Naive thymus-derived CD8-positive, alpha-beta T cell (primary cell): ENCODE data around the gene VSTM4. TPM values are rescaled to one million over a fixed set of nuclear protein-coding genes. Genes with fewer than 3 reads are reported as not detected.
A peak's percentile ranks its signal among the peaks of the same experiment; 100 is the strongest.

Experiments used
- ATAC-seq, 2 donors: fragments of 150-1000 bp; cut with Tn5 transposase in 1 of 2; sonication (Bioruptor Pico), chemical (Tn5 transposase) in 1 of 2; 1 replicate in 1 of 2; 2 replicates in 1 of 2; pipeline ENCODE4 v1.10.0; 2021; ENCODE audit warnings: mild to moderate bottlenecking in 2 of 2, moderate library complexity in 2 of 2
- POLR2A ChIA-PET: fragments of 350-600 bp; sonication (Branson Sonifier 250); formaldehyde crosslinking; loops from one replicate; lab custom pipeline; 2021; ENCODE audit warnings: antibody characterized with exemption; lab: Charles Lee
- DNase-seq, 10 donors: peaks; one replicate each; pipeline versions ENCODE4 v3.0.0 to v3.0.0-alpha.2; 2020 to 2022
- H3K27ac Mint-ChIP-seq, 10 donors: one replicate each; pipeline ENCODE4 v1.8.0; 2020 to 2022; ENCODE audit warnings: mild to moderate bottlenecking in 10 of 10, mixed read lengths in 10 of 10, moderate library complexity in 4 of 10, inconsistent platforms in 1 of 10
- H3K27me3 Mint-ChIP-seq, 5 donors: one replicate each; pipeline ENCODE4 v1.8.0; 2021 to 2022; ENCODE audit warnings: mixed read lengths in 5 of 5
- H3K36me3 Mint-ChIP-seq, 3 donors: one replicate each; pipeline ENCODE4 v1.8.0; 2020 to 2022; ENCODE audit warnings: mixed read lengths in 3 of 3, mild to moderate bottlenecking in 2 of 3, inconsistent platforms in 1 of 3
- H3K4me1 Mint-ChIP-seq, 4 donors: one replicate each; pipeline ENCODE4 v1.8.0; 2021 to 2022; ENCODE audit warnings: mixed read lengths in 4 of 4
- H3K4me3 Mint-ChIP-seq, 10 donors: one replicate each; pipeline ENCODE4 v1.8.0; 2020 to 2022; ENCODE audit warnings: mild to moderate bottlenecking in 10 of 10, mixed read lengths in 10 of 10, moderate library complexity in 6 of 10, inconsistent platforms in 1 of 10
- H3K9me3 Mint-ChIP-seq, 9 donors: one replicate each; pipeline ENCODE4 v1.8.0; 2020 to 2022; ENCODE audit warnings: mixed read lengths in 9 of 9, mild to moderate bottlenecking in 3 of 9, inconsistent platforms in 1 of 9, moderate library complexity in 1 of 9
- polyA plus RNA-seq, 3 donors: library from polyadenylated mRNA; unstranded; fragments of 300-500 nt; fragmentation: Illumina TruSeq; gene quantifications; one replicate each; pipeline ENCODE4 v1.2.3, GENCODE V29; 2021
- total RNA-seq, 8 experiments: library from RNA in 2 of 8; stranded (reverse) in 2 of 8; gene quantifications; one replicate each; pipeline ENCODE4 v1.2.3 and lab custom pipeline; 2021 to 2026

Gene VSTM4
- total and polyA plus RNA-seq, 5 experiments from 2014 or later, result 0.07 TPM; not detected in 4

- H3K36me3 Mint-ChIP-seq, result no peaks in the 10 kb centered on the region
- H3K4me3 Mint-ChIP-seq, result no peak overlapping the region
- ATAC-seq (no peak), DNase-seq (no peak)
- POLR2A ChIA-PET, result no interaction called here
- H3K9me3 Mint-ChIP-seq, result peaks cover 0 to 6% (median 0%) of the 10 kb centered on the region in 9 donors
- H3K27me3 Mint-ChIP-seq, result peaks cover 0 to 10% (median 3%) of the 10 kb centered on the region in 5 donors
- H3K4me1 Mint-ChIP-seq, result peaks cover 0 to 13% (median 0%) of the 10 kb centered on the region in 4 donors
- no peak overlapping the region for H3K27ac Mint-ChIP-seq
Measured at GRCh38 chr10:49139846-49140195, 24.5 kb upstream of the VSTM4 start.

- Mint-ChIP-seq H3K4me1 (peaks cover 0 to 19% (median 0%) of the 10 kb centered on the region in 4 donors), H3K27ac (no peak overlapping the region), H3K36me3 (no peaks in the 10 kb centered on the region), H3K4me3 (no peak overlapping the region), H3K27me3 (peaks cover 2 to 15% (median 4%) of the 10 kb centered on the region in 5 donors), H3K9me3 (peaks cover 0 to 6% (median 0%) of the 10 kb centered on the region in 9 donors)
- ATAC-seq (no peak), DNase-seq (no peak)
- POLR2A ChIA-PET, result no interaction called here
Measured at GRCh38 chr10:49139028-49139845, 23.9 kb upstream of the VSTM4 start.

GRCh38 chr10:49138361-49138891, 23.1 kb upstream of the VSTM4 start:
- peaks cover 2 to 22% (median 9%) of the 10 kb centered on the region in 5 donors for H3K27me3 Mint-ChIP-seq
- H3K9me3 Mint-ChIP-seq, result peaks cover 0 to 6% (median 0%) of the 10 kb centered on the region in 9 donors
- H3K4me3 Mint-ChIP-seq, result no peak overlapping the region
- H3K4me1 Mint-ChIP-seq, result peaks cover 0 to 22% (median 0%) of the 10 kb centered on the region in 4 donors
- no peaks in the 10 kb centered on the region for H3K36me3 Mint-ChIP-seq
- POLR2A ChIA-PET, result no interaction called here
- DNase-seq (no peak), ATAC-seq (no peak)
- no peak overlapping the region for H3K27ac Mint-ChIP-seq

GRCh38 chr10:49136525-49136924, 21.2 kb upstream of the VSTM4 start:
- peaks cover 0 to 6% (median 0%) of the 10 kb centered on the region in 9 donors for H3K9me3 Mint-ChIP-seq
- H3K36me3 Mint-ChIP-seq, result no peaks in the 10 kb centered on the region
- peaks cover 2 to 22% (median 9%) of the 10 kb centered on the region in 5 donors for H3K27me3 Mint-ChIP-seq
- DNase-seq, result no peak
- H3K4me3 Mint-ChIP-seq, result no peak overlapping the region
- no peak for ATAC-seq
- no peak overlapping the region for H3K27ac Mint-ChIP-seq
- H3K4me1 Mint-ChIP-seq, result peaks cover 0 to 22% (median 0%) of the 10 kb centered on the region in 4 donors
- POLR2A ChIA-PET, result no interaction called here

- H3K27me3 Mint-ChIP-seq, result peaks cover 2 to 22% (median 12%) of the 10 kb centered on the region in 5 donors
- no peak for ATAC-seq
- H3K36me3 Mint-ChIP-seq, result no peaks in the 10 kb centered on the region
Measured at GRCh38 chr10:49135575-49136313, 20.4 kb upstream of the VSTM4 start.

GRCh38 chr10:49134327-49134726, 19.0 kb upstream of the VSTM4 start:
- DNase-seq (no peak), ATAC-seq (no peak)
- Mint-ChIP-seq H3K27ac (no peak overlapping the region), H3K36me3 (no peaks in the 10 kb centered on the region), H3K4me3 (no peak overlapping the region), H3K9me3 (peaks cover 0 to 6% (median under 1%) of the 10 kb centered on the region in 9 donors), H3K4me1 (peaks cover 0 to 22% (median 0%) of the 10 kb centered on the region in 4 donors), H3K27me3 (peaks cover 3 to 28% (median 20%) of the 10 kb centered on the region in 5 donors)
- POLR2A ChIA-PET, result no interaction called here

More at GRCh38 chr10:49135575-49136313, 20.4 kb upstream of the VSTM4 start:
- DNase-seq, result no peak
- peaks cover 0 to 22% (median 0%) of the 10 kb centered on the region in 4 donors for H3K4me1 Mint-ChIP-seq
- H3K9me3 Mint-ChIP-seq, result peaks cover 0 to 6% (median 0%) of the 10 kb centered on the region in 9 donors
- peak overlapping the region in 1 of 10 donors; percentile 66 for H3K4me3 Mint-ChIP-seq
- H3K27ac Mint-ChIP-seq, result peak overlapping the region in 1 of 10 donors; percentile 76
- POLR2A ChIA-PET, result no interaction called here

- Mint-ChIP-seq H3K4me3 (no peak within 1 kb of the TSS), H3K27ac (no peak within 1 kb of the TSS), H3K27me3 (peaks cover 7 to 33% (median 25%) of the 10 kb centered on the region in 5 donors), H3K36me3 (no peaks in the 10 kb centered on the region), H3K9me3 (peaks cover 0 to 10% (median 2%) of the 10 kb centered on the region in 9 donors), H3K4me1 (peaks cover 0 to 22% (median 0%) of the 10 kb centered on the region in 4 donors)
- DNase-seq (no peak), ATAC-seq (no peak)
- POLR2A ChIA-PET, result no interaction called here
Measured at GRCh38 chr10:49133706-49134248, 18.5 kb upstream of the VSTM4 start, which contains the start of gene FAM170B. TSS of gene FAM170B (minus strand) at chr10:49134021. CDS start at chr10:49133918, 103 bp downstream.

- Mint-ChIP-seq H3K36me3 (no peaks in the 10 kb centered on the region), H3K27ac (no peak overlapping the region), H3K9me3 (peaks cover 0 to 16% (median 5%) of the 10 kb centered on the region in 9 donors), H3K27me3 (peaks cover 9 to 44% (median 29%) of the 10 kb centered on the region in 5 donors), H3K4me3 (no peak overlapping the region), H3K4me1 (peaks cover 0 to 22% (median 0%) of the 10 kb centered on the region in 4 donors)
- POLR2A ChIA-PET, result no interaction called here
- DNase-seq (no peak), ATAC-seq (no peak)
Measured at GRCh38 chr10:49132362-49132737, 17.0 kb upstream of the VSTM4 start.

- Mint-ChIP-seq H3K4me3 (no peak overlapping the region), H3K4me1 (peaks cover 0 to 22% (median 0%) of the 10 kb centered on the region in 4 donors), H3K27me3 (peaks cover 9 to 44% (median 29%) of the 10 kb centered on the region in 5 donors), H3K36me3 (no peaks in the 10 kb centered on the region), H3K9me3 (peaks cover 0 to 16% (median 5%) of the 10 kb centered on the region in 9 donors), H3K27ac (peak overlapping the region in 1 of 10 donors; percentile 37)
- ATAC-seq (no peak), DNase-seq (no peak)
- POLR2A ChIA-PET, result no interaction called here
Measured at GRCh38 chr10:49131507-49132361, 16.4 kb upstream of the VSTM4 start.

GRCh38 chr10:49129376-49129775, 14.1 kb upstream of the VSTM4 start:
- Mint-ChIP-seq H3K36me3 (no peaks in the 10 kb centered on the region), H3K9me3 (peaks cover 0 to 16% (median 5%) of the 10 kb centered on the region in 9 donors), H3K4me1 (peaks cover 0 to 4% (median 0%) of the 10 kb centered on the region in 4 donors), H3K27ac (no peak overlapping the region), H3K27me3 (peaks cover 7 to 30% (median 26%) of the 10 kb centered on the region in 5 donors), H3K4me3 (no peak overlapping the region)
- DNase-seq, result no peak
- POLR2A ChIA-PET, result no interaction called here
- ATAC-seq, result no peak

GRCh38 chr10:49128854-49129253, 13.5 kb upstream of the VSTM4 start:
- Mint-ChIP-seq H3K36me3 (no peaks in the 10 kb centered on the region), H3K27me3 (peaks cover 7 to 25% (median 22%) of the 10 kb centered on the region in 5 donors), H3K4me1 (no peaks in the 10 kb centered on the region), H3K4me3 (no peak overlapping the region), H3K9me3 (peaks cover 0 to 16% (median 5%) of the 10 kb centered on the region in 9 donors), H3K27ac (no peak overlapping the region)
- no peak for DNase-seq
- POLR2A ChIA-PET, result no interaction called here
- no peak for ATAC-seq
